ENCODE data around the gene BICC1.

Gene BICC1

GRCh38 chr10:58609532-58610150 is 97.0 kb downstream of the BICC1 start:
- H3K4me3 ChIP-seq (ENCODE audit: low read depth, low read length) = no peak overlapping the region
- DNase-seq (ENCODE audit: low read depth) = no peak
- no peak for TF ChIP-seq CTCF (conservative IDR thresholded peaks at IDR 0.05; ENCODE audit: low read depth, low read length)

GRCh38 chr10:58615237-58615935 is 102.7 kb downstream of the BICC1 start:
- no peak for DNase-seq (ENCODE audit: low read depth)
- H3K4me3 ChIP-seq (ENCODE audit: low read depth, low read length) = no peak overlapping the region
- no peak for TF ChIP-seq CTCF (conservative IDR thresholded peaks at IDR 0.05; ENCODE audit: low read depth, low read length)

- no peak overlapping the region for H3K4me3 ChIP-seq (ENCODE audit: low read depth, low read length)
- no peak for TF ChIP-seq CTCF (conservative IDR thresholded peaks at IDR 0.05; ENCODE audit: low read depth, low read length)
- DNase-seq (ENCODE audit: low read depth) = no peak
These were observed 105.5 kb downstream of the BICC1 start for GRCh38 chr10:58618158-58618676.

- TF ChIP-seq CTCF (conservative IDR thresholded peaks at IDR 0.05; ENCODE audit: low read depth, low read length) = no peak
- no peak for DNase-seq (ENCODE audit: low read depth)
- no peak overlapping the region for H3K4me3 ChIP-seq (ENCODE audit: low read depth, low read length)
These were observed 108.9 kb downstream of the BICC1 start for GRCh38 chr10:58621379-58622077.

- no peak overlapping the region for H3K4me3 ChIP-seq (ENCODE audit: low read depth, low read length)
- DNase-seq (ENCODE audit: low read depth) = no peak
- no peak for TF ChIP-seq CTCF (conservative IDR thresholded peaks at IDR 0.05; ENCODE audit: low read depth, low read length)
These were observed 109.6 kb downstream of the BICC1 start for GRCh38 chr10:58622246-58622645.

GRCh38 chr10:58625070-58625469 is 112.4 kb downstream of the BICC1 start:
- TF ChIP-seq CTCF (conservative IDR thresholded peaks at IDR 0.05; ENCODE audit: low read depth, low read length) = no peak
- no peak overlapping the region for H3K4me3 ChIP-seq (ENCODE audit: low read depth, low read length)
- peak; percentile 63 for DNase-seq (ENCODE audit: low read depth)
